HL-60 (cell line): Measurements from ENCODE around the gene FSTL4.

Source experiments
- CTCF ChIP-seq: IDR thresholded peaks from one replicate; pipeline ENCODE4 v1.5.1; 2011; ENCODE audit warnings: low read length, control low read depth, inconsistent platforms; ENCODE audit not compliant: insufficient read depth
- POLR2AphosphoS5 ChIP-seq: IDR thresholded peaks from 2 replicates; pipeline ENCODE4 v1.6.1; 2012; ENCODE audit warnings: low read depth
- SPI1 ChIP-seq: IDR thresholded peaks from 2 replicates; pipeline ENCODE4 v1.6.1; 2012; ENCODE audit warnings: low read depth, mild to moderate bottlenecking, borderline replicate concordance

GRCh38 chr5:133360693-133361472 lies 251.5 kb downstream of the FSTL4 start:
- TF ChIP-seq CTCF = no peak
- TF ChIP-seq SPI1 = no peak
- no peak for TF ChIP-seq POLR2AphosphoS5
